CD4-positive, alpha-beta T cell treated with Interleukin-6 at 100 ng/mL for 8 hours (primary cell): ENCODE results near the gene EFCAB8.
"Not testable (repeated sequence)": the region's sequence is repeated elsewhere in the genome, so short reads cannot be mapped to it uniquely, and the experiment has no call there.

Source experiments
- DNase-seq: peaks from one replicate; pipeline ENCODE4 v3.0.0-alpha.2; 2020; ENCODE audit warnings: mixed read lengths, low spot score

The EFCAB8 gene

GRCh38 chr20:32972181-32973076, 113.7 kb downstream of the EFCAB8 start:
- peak; percentile 95 for DNase-seq

GRCh38 chr20:32973077-32973717, 114.5 kb downstream of the EFCAB8 start:
- DNase-seq, result no peak

- not testable (repeated sequence) for DNase-seq
These were observed 115.7 kb downstream of the EFCAB8 start for GRCh38 chr20:32974204-32975064.

GRCh38 chr20:32975121-32975520, 116.4 kb downstream of the EFCAB8 start:
- DNase-seq, result not testable (repeated sequence)

- no peak for DNase-seq
These were observed 117.3 kb downstream of the EFCAB8 start for GRCh38 chr20:32975698-32976674.

- peak; percentile 56 for DNase-seq
These were observed 118.0 kb downstream of the EFCAB8 start for GRCh38 chr20:32976746-32977145.

- DNase-seq, result no peak
These were observed 118.7 kb downstream of the EFCAB8 start for GRCh38 chr20:32977281-32978008.

GRCh38 chr20:32978009-32978335, 119.2 kb downstream of the EFCAB8 start:
- no peak for DNase-seq

- DNase-seq, result no peak
These were observed 120.7 kb downstream of the EFCAB8 start for GRCh38 chr20:32979201-32979998.

- DNase-seq, result no peak
These were observed 121.6 kb downstream of the EFCAB8 start for GRCh38 chr20:32980131-32980941.

- no peak for DNase-seq
These were observed 122.3 kb downstream of the EFCAB8 start for GRCh38 chr20:32980990-32981389.

- DNase-seq, result no peak
These were observed 124.1 kb downstream of the EFCAB8 start for GRCh38 chr20:32982617-32983458.

GRCh38 chr20:32983459-32984112, 124.9 kb downstream of the EFCAB8 start:
- DNase-seq, result no peak

- no peak for DNase-seq
These were observed 125.5 kb downstream of the EFCAB8 start for GRCh38 chr20:32984196-32984595.

- no peak for DNase-seq
These were observed 126.1 kb downstream of the EFCAB8 start for GRCh38 chr20:32984631-32985354.

GRCh38 chr20:32985596-32985995, 126.9 kb downstream of the EFCAB8 start:
- DNase-seq, result no peak
